Neural progenitor cell (in vitro differentiated cells): ENCODE data around the gene FAM131A. TPM values are rescaled to one million over a fixed set of nuclear protein-coding genes. Genes with fewer than 3 reads are reported as not detected.

Experiments used
- DNase-seq: peaks from one replicate; pipeline ENCODE4 v3.0.0-alpha.2; 2016; ENCODE audit warnings: low spot score
- H2AFZ ChIP-seq: fragments of 200-600 bp; sonication (generic); replicated peaks from 2 replicates; pipeline ENCODE4 v1.6.1; 2016; ENCODE audit warnings: antibody characterized with exemption
- H3F3A ChIP-seq: fragments of 200-600 bp; sonication (generic); 2 replicates; pipeline ENCODE4 v1.6.1; 2016; ENCODE audit warnings: antibody characterized with exemption, low read depth
- H3K27ac ChIP-seq: fragments of 200-600 bp; sonication (generic); 2 replicates; pipeline ENCODE4 v1.5.1; 2016; ENCODE audit warnings: mild to moderate bottlenecking
- H3K27me3 ChIP-seq: fragments of 200-600 bp; sonication (generic); 2 replicates; pipeline ENCODE4 v1.6.1; 2016; ENCODE audit warnings: mild to moderate bottlenecking, moderate library complexity
- H3K36me3 ChIP-seq: fragments of 200-600 bp; sonication (generic); 2 replicates; pipeline ENCODE4 v1.5.1; 2016
- H3K4me1 ChIP-seq: fragments of 200-600 bp; sonication (generic); 2 replicates; pipeline ENCODE4 v1.6.1; 2016; ENCODE audit warnings: mixed run types
- H3K4me2 ChIP-seq: fragments of 200-600 bp; sonication (generic); 2 replicates; pipeline ENCODE4 v1.6.1; 2016
- H3K4me3 ChIP-seq: fragments of 200-600 bp; sonication (generic); 2 replicates; pipeline ENCODE4 v1.5.1; 2016
- H3K79me2 ChIP-seq: fragments of 200-600 bp; sonication (generic); 2 replicates; pipeline ENCODE4 v1.6.1; 2016; ENCODE audit warnings: low read depth
- H3K9ac ChIP-seq: fragments of 200-600 bp; sonication (generic); 2 replicates; pipeline ENCODE4 v1.6.1; 2016
- H3K9me3 ChIP-seq: fragments of 200-600 bp; sonication (generic); 2 replicates; pipeline ENCODE4 v1.5.1; 2016; ENCODE audit warnings: low read depth
- H4K20me1 ChIP-seq: fragments of 200-600 bp; sonication (generic); 2 replicates; pipeline ENCODE4 v1.6.1; 2016; ENCODE audit warnings: low read depth
- H3K27ac Mint-ChIP-seq: 3 replicates; pipeline ENCODE4 v1.8.0; 2021; ENCODE audit warnings: mixed read lengths
- H3K27me3 Mint-ChIP-seq: 2 replicates; pipeline ENCODE4 v1.8.0; 2022; ENCODE audit warnings: low read depth, mild to moderate bottlenecking, inconsistent platforms, moderate library complexity, mixed read lengths; ENCODE audit not compliant: insufficient read depth
- H3K36me3 Mint-ChIP-seq: 3 replicates; pipeline ENCODE4 v1.8.0; 2021; ENCODE audit warnings: mixed read lengths
- H3K4me1 Mint-ChIP-seq: 3 replicates; pipeline ENCODE4 v1.8.0; 2021; ENCODE audit warnings: mixed read lengths
- H3K4me3 Mint-ChIP-seq: 3 replicates; pipeline ENCODE4 v1.8.0; 2021; ENCODE audit warnings: mild to moderate bottlenecking, moderate library complexity, mixed read lengths
- H3K9me3 Mint-ChIP-seq: 3 replicates; pipeline ENCODE4 v1.8.0; 2020; ENCODE audit warnings: mixed read lengths
- EZH2 ChIP-seq: fragments of 200-600 bp; sonication (generic); IDR thresholded peaks from 2 replicates; pipeline ENCODE4 v1.6.1; 2017; ENCODE audit warnings: antibody characterized with exemption, mild to moderate bottlenecking, moderate library complexity
- EZH2phosphoT487 ChIP-seq: fragments of 200-600 bp; sonication (generic); IDR thresholded peaks from 2 replicates; pipeline ENCODE4 v1.6.1; 2017; ENCODE audit warnings: antibody characterized with exemption
- total RNA-seq: library from RNA; depleted of rRNA; stranded (reverse); fragments of >200 nt; gene quantifications from 2 replicates; pipeline ENCODE4 v1.2.3, GENCODE V29; 2015; ENCODE audit warnings: low replicate concordance
- TF ChIP-seq, protein P1 (sequence below): fragments of 200-600 bp; sonication (generic); IDR thresholded peaks from 2 replicates; pipeline ENCODE4 v1.5.1; 2017; ENCODE audit warnings: antibody characterized with exemption, mild to moderate bottlenecking

Gene FAM131A
- total RNA-seq, 1 donor from 2014 or later = 17.2 TPM

DNA sequence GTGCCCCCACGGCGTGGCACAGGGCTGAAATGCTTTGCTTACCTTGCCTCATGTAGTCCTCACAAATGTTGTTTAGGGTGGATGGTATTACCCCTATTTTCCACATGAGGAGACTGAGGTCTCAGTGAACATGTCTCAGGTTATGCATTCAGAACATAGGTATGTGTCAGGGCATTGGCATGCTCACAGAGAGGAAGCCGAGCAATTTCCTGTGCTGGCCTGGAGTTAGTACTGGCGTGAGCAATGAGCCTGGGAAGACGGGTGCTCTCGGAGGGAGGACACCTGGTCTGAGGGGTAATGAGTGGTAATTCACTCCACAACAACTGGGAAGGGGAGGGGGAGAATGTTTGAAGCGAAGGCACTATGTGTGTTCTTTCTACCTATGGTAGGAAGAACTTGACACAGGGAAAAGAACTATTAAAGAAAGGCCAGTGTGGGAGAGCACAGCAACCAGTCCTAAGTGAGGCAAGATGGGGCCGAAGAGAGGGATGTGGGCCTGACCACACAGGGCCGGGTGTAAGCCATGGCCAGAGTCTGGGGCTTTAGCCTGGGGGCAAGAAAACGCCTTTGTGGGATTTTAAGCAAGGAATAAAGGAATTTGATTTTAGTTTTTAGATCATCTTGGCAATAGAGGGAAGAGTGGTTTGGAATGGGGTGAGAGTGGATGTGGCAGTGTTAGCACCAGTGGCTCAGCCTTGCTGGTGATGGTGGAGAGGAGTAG is 4.9 kb upstream of the FAM131A start:
- H3F3A ChIP-seq = peaks cover 49% of the 10 kb centered on the region
- H3K79me2 ChIP-seq = peaks cover 14% of the 10 kb centered on the region
- no peak overlapping the region for H3K4me2 ChIP-seq
- no peaks in the 10 kb centered on the region for H3K36me3 ChIP-seq
- peaks cover 15% of the 10 kb centered on the region for H3K4me1 Mint-ChIP-seq
- no peak overlapping the region for H2AFZ ChIP-seq
- H3K27me3 Mint-ChIP-seq = peaks cover 2% of the 10 kb centered on the region
- H4K20me1 ChIP-seq = peaks cover 53% of the 10 kb centered on the region
- no peaks in the 10 kb centered on the region for H3K9me3 ChIP-seq
- H3K9ac ChIP-seq = no peak overlapping the region
- TF ChIP-seq, protein P1, sequence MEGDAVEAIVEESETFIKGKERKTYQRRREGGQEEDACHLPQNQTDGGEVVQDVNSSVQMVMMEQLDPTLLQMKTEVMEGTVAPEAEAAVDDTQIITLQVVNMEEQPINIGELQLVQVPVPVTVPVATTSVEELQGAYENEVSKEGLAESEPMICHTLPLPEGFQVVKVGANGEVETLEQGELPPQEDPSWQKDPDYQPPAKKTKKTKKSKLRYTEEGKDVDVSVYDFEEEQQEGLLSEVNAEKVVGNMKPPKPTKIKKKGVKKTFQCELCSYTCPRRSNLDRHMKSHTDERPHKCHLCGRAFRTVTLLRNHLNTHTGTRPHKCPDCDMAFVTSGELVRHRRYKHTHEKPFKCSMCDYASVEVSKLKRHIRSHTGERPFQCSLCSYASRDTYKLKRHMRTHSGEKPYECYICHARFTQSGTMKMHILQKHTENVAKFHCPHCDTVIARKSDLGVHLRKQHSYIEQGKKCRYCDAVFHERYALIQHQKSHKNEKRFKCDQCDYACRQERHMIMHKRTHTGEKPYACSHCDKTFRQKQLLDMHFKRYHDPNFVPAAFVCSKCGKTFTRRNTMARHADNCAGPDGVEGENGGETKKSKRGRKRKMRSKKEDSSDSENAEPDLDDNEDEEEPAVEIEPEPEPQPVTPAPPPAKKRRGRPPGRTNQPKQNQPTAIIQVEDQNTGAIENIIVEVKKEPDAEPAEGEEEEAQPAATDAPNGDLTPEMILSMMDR = no peak
- no peak for TF ChIP-seq EZH2phosphoT487
- no peak for TF ChIP-seq EZH2
- peaks cover 9% of the 10 kb centered on the region for H3K4me1 ChIP-seq
- peaks cover 37% of the 10 kb centered on the region for H3K36me3 Mint-ChIP-seq
- no peak overlapping the region for H3K4me3 Mint-ChIP-seq
- no peak for DNase-seq
- no peaks in the 10 kb centered on the region for H3K9me3 Mint-ChIP-seq
- H3K27ac Mint-ChIP-seq = no peak overlapping the region
- H3K27me3 ChIP-seq = no peaks in the 10 kb centered on the region
- H3K27ac ChIP-seq = no peak overlapping the region
- no peak overlapping the region for H3K4me3 ChIP-seq

DNA sequence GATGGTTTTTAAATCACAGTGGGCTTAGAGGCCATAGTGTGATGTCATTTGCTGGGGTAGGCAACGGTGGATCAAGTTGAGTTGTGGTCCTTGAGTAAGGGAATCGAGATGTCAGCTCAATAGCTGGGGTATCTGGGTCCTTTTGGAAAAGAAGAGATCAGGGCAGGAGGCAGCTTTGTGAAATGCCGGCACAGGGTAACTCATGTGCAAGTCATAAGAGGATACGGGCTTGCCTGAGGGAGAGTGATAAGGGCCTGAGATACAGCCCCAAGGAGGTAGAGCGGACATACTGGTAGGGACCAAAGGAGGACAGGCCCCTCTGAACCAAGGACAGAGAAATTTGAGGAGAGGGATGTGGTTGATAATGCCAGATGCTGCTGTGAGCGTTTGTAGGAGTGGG is 4.2 kb upstream of the FAM131A start:
- no peaks in the 10 kb centered on the region for H3K27me3 ChIP-seq
- H3K27me3 Mint-ChIP-seq = peaks cover 2% of the 10 kb centered on the region
- H3K79me2 ChIP-seq = peaks cover 20% of the 10 kb centered on the region
- no peak overlapping the region for H2AFZ ChIP-seq
- peaks cover 12% of the 10 kb centered on the region for H3K4me1 ChIP-seq
- no peak overlapping the region for H3K27ac ChIP-seq
- no peak overlapping the region for H3K27ac Mint-ChIP-seq
- H3F3A ChIP-seq = peaks cover 56% of the 10 kb centered on the region
- no peak overlapping the region for H3K9ac ChIP-seq
- H3K4me1 Mint-ChIP-seq = peaks cover 21% of the 10 kb centered on the region
- no peak overlapping the region for H3K4me3 ChIP-seq
- H3K4me3 Mint-ChIP-seq = no peak overlapping the region
- H3K36me3 Mint-ChIP-seq = peaks cover 33% of the 10 kb centered on the region
- H3K4me2 ChIP-seq = no peak overlapping the region
- no peaks in the 10 kb centered on the region for H3K36me3 ChIP-seq
- H3K9me3 ChIP-seq = no peaks in the 10 kb centered on the region
- DNase-seq = no peak
- H4K20me1 ChIP-seq = peaks cover 56% of the 10 kb centered on the region
- no peaks in the 10 kb centered on the region for H3K9me3 Mint-ChIP-seq
- no peak for TF ChIP-seq EZH2phosphoT487
- TF ChIP-seq EZH2 = no peak
- TF ChIP-seq, protein P1 = no peak

DNA sequence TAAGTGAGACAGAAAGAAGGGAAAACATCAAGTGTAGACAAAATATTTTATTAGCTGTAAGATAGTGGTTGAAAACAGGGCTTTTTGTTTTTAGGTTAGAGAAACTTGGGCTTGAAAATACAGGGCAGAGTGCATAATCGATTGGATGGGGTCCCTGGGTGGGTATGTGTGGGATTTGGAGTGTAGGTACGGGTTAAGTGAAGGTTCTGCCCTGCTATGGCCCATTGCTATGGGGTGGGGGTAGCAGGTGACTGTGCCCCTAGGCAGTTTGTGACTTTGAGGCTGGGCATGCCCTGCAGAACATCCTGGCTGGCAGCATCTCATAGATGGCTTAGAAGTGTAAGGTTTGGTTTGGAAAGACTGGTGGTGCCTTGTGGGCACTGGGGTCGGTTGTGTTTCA is 3.7 kb upstream of the FAM131A start:
- no peak for DNase-seq
- H3K27me3 Mint-ChIP-seq = peaks cover 2% of the 10 kb centered on the region
- peaks cover 23% of the 10 kb centered on the region for H3K4me1 Mint-ChIP-seq
- H3K4me3 ChIP-seq = no peak overlapping the region
- H3K79me2 ChIP-seq = peaks cover 23% of the 10 kb centered on the region
- peaks cover 59% of the 10 kb centered on the region for H3F3A ChIP-seq
- peak overlapping the region; percentile 60 for H3K4me3 Mint-ChIP-seq
- H3K36me3 Mint-ChIP-seq = peaks cover 28% of the 10 kb centered on the region
- peaks cover 16% of the 10 kb centered on the region for H3K4me1 ChIP-seq
- no peaks in the 10 kb centered on the region for H3K36me3 ChIP-seq
- H3K9me3 Mint-ChIP-seq = no peaks in the 10 kb centered on the region
- no peak overlapping the region for H3K4me2 ChIP-seq
- H3K9me3 ChIP-seq = no peaks in the 10 kb centered on the region
- no peak overlapping the region for H3K9ac ChIP-seq
- H3K27me3 ChIP-seq = no peaks in the 10 kb centered on the region
- TF ChIP-seq EZH2 (no peak), EZH2phosphoT487 (no peak)
- TF ChIP-seq, protein P1 = no peak
- H3K27ac Mint-ChIP-seq = no peak overlapping the region
- no peak overlapping the region for H2AFZ ChIP-seq
- no peak overlapping the region for H3K27ac ChIP-seq
- peaks cover 59% of the 10 kb centered on the region for H4K20me1 ChIP-seq
